Activated CD8-positive, alpha-beta memory T cell treated with anti-CD3 and anti-CD28 coated beads, Interleukin-2, amount 50 U/mL, for 1 hour (primary cell): ENCODE results near the gene P2RY6.
A peak's percentile ranks its signal among the peaks of the same experiment; 100 is the strongest.

ENCODE experiments used
- DNase-seq: peaks from one replicate; pipeline ENCODE4 v3.0.0-alpha.2; 2020; ENCODE audit errors: extremely low read depth

The P2RY6 gene

GRCh38 chr11:73334384-73335203, 62.5 kb downstream of the P2RY6 start:
- no peak for DNase-seq

DNA sequence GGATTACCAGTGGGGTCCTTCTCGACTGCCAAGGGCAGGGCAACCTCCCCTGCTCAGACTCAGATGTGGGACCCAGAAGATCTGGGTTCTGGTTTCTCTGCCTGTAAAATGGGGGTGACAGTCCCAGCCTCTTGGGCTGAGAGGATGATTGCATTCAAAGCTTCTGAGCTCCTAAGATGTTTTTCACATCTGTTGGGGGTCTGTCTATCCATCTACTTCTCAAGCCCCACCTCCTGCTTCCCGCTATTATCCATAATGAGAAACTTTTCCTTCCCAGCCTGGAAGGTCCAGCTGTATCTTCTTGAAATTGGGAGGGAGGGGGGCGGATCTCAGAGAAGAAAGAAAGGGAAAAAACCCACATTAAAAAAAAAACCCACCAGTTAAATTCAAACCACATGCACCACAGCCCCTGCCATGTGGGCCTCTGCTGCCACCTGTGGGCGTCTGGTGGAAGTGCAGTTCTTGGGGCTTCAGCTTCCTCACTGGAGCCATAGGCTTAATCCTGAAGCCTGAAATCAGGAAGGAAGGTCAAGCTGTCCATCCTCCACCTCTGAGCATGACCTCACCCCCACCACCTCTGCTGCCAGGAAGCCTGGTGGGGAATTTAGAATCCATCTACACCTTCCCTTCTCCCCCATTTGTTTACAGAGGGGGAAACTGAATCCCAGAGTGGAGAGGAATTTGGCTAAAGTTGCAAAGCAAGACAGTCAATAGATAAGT, 63.2 kb downstream of the P2RY6 start:
- DNase-seq, result peak; percentile 25

DNA sequence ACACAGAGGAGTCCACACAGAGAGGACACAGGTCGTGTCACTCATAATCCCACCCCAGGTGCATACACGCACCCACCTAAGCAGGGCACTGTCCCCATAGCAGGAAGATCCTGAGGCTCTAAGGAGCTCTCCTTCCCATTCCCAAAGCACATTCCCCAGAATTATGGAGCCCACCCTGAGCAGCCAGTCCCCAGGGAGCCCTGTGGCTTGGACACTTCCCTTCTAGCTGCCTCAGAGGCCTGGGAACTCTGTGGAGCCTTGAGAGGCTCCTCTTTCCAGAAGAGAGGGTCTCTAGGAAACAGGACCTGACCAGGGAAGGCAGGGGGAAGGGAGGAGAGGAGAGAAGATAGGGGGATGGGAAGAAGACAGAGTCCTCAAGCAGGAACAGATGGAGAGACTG, 65.7 kb downstream of the P2RY6 start:
- no peak for DNase-seq

DNA sequence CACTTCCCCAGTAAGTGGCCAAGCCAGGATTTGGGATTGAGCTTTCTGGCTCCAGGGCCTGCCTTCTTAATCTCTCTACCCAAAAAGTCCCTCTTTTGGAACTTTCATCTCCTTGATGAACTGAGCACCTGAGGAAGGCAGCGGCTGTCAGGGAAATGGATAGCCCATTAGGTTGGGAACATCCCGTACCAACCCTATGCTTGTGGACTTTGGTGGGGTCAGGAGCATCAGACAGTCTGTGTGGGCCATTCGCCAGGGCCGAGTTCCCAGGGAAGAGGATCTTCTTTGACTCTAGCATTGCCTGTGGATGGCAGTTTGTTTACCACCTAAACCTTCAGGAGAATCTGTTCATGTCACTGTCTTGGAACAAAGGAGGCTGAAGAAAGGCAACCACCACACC, 66.1 kb downstream of the P2RY6 start:
- DNase-seq, result no peak

GRCh38 chr11:73340164-73340563, 68.0 kb downstream of the P2RY6 start:
- DNase-seq, result no peak

- DNase-seq, result no peak
These were observed 70.5 kb downstream of the P2RY6 start for GRCh38 chr11:73342633-73343032.

GRCh38 chr11:73343076-73343873, 71.1 kb downstream of the P2RY6 start:
- no peak for DNase-seq

- no peak for DNase-seq
These were observed 72.1 kb downstream of the P2RY6 start for GRCh38 chr11:73344191-73344607.

- DNase-seq, result no peak
These were observed 73.5 kb downstream of the P2RY6 start for GRCh38 chr11:73345481-73346160.

- DNase-seq, result no peak
These were observed 74.2 kb downstream of the P2RY6 start for GRCh38 chr11:73346186-73346935.

- no peak for DNase-seq
These were observed 74.9 kb downstream of the P2RY6 start for GRCh38 chr11:73347067-73347466.
